Neural cell (in vitro differentiated cells): ENCODE measurements around the gene CTSG.

ENCODE experiments used
- CTCF ChIP-seq: fragments of 450-650 bp; IDR thresholded peaks from 2 replicates; pipeline ENCODE4 v1.5.1; 2014; ENCODE audit warnings: antibody characterized with exemption, mild to moderate bottlenecking, moderate library complexity; ENCODE audit not compliant: poor library complexity, severe bottlenecking
- EP300 ChIP-seq: fragments of 450-650 bp; conservative IDR thresholded peaks from 2 replicates; pipeline ENCODE4 v1.6.1; 2014; ENCODE audit warnings: antibody characterized with exemption, mild to moderate bottlenecking, moderate library complexity; ENCODE audit not compliant: poor library complexity, severe bottlenecking
- EZH2 ChIP-seq: fragments of 200-600, 300-800 bp; shearing (Covaris generic), sonication (generic); IDR thresholded peaks from 2 replicates; pipeline ENCODE4 v1.6.1; 2014; ENCODE audit warnings: antibody characterized with exemption, low read length, borderline replicate concordance, mild to moderate bottlenecking; ENCODE audit not compliant: insufficient read depth, poor library complexity, severe bottlenecking
- MXI1 ChIP-seq: fragments of 450-650 bp; conservative IDR thresholded peaks from 2 replicates; pipeline ENCODE4 v1.6.1; 2014; ENCODE audit warnings: antibody characterized with exemption, mild to moderate bottlenecking; ENCODE audit not compliant: poor library complexity, severe bottlenecking
- POLR2AphosphoS5 ChIP-seq: IDR thresholded peaks from 2 replicates; pipeline ENCODE4 v1.6.1; 2012
- RAD21 ChIP-seq: fragments of 450-650 bp; conservative IDR thresholded peaks from 2 replicates; pipeline ENCODE4 v1.6.1; 2014; ENCODE audit warnings: antibody characterized with exemption, mild to moderate bottlenecking, moderate library complexity
- REST ChIP-seq: IDR thresholded peaks from 2 replicates; pipeline ENCODE4 v1.6.1; 2012; ENCODE audit warnings: borderline replicate concordance
- SMC3 ChIP-seq: fragments of 450-650 bp; conservative IDR thresholded peaks from 2 replicates; pipeline ENCODE4 v1.6.1; 2014; ENCODE audit warnings: antibody characterized with exemption, mild to moderate bottlenecking, moderate library complexity; ENCODE audit not compliant: poor library complexity
- TAF1 ChIP-seq: IDR thresholded peaks from 2 replicates; pipeline ENCODE4 v1.6.1; 2012; ENCODE audit warnings: low read depth

DNA sequence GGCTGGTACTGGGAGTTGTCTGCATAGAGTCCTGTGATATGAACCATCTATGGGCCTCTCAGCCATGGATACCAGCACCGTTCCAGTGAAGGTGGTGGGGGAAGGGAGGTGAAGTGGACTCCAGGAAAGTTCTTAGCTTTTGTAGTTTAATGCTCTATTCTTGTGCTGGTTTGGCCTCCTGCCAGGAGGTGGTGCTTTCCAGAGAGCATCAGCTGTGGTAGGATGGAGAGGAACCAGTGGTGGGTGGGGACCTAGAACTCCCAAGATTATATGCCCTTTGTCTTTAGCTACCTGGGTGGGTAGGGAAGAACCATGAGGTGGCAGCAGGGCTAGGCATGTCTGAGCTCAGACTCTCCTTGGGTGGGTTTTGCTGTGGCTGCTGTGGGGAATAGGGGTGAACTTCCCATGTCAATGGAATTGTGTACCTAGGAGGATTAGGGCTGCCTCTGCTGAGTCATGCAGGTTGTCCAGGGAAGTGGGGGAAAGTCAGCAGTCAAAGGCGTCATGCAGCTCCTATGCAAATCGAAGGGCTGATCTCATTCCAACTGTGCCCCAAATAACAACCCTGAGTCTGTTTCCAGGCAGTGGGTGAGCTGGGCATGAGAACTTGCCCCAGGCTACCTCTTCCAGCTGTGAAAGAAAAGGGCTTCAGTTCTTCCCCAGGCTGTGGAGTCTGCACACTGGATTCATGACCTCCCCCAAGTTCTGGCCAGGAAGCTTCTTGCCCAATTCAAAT, 19.2 kb upstream of the CTSG start:
- TF ChIP-seq POLR2AphosphoS5, result no peak
- no peak for TF ChIP-seq CTCF
- no peak for TF ChIP-seq REST
- no peak for TF ChIP-seq EZH2
- no peak for TF ChIP-seq EP300
- no peak for TF ChIP-seq RAD21
- no peak for TF ChIP-seq MXI1
- no peak for TF ChIP-seq TAF1
- no peak for TF ChIP-seq SMC3
